B cell (primary cell): ENCODE results near the gene DNAAF5. TPM values are rescaled to one million over a fixed set of nuclear protein-coding genes. Genes with fewer than 3 reads are reported as not detected.

Source experiments
- ATAC-seq: fragments of 200-7000 bp; cut with Tn5 transposase; one replicate; pipeline ENCODE4 v1.10.0; 2021; ENCODE audit warnings: low read depth, mild to moderate bottlenecking, moderate number of reproducible peaks, moderate library complexity
- CTCF ChIA-PET: fragments of 350-600 bp; sonication (Branson Sonifier 250); formaldehyde crosslinking; loops from one replicate; lab custom pipeline; 2021; ENCODE audit warnings: antibody characterized with exemption, inconsistent platforms; lab: Charles Lee
- POLR2A ChIA-PET: fragments of 350-600 bp; sonication (Branson Sonifier 250); formaldehyde crosslinking; loops from one replicate; lab custom pipeline; 2021; ENCODE audit warnings: antibody characterized with exemption; lab: Charles Lee
- DNase-seq: peaks from one replicate; pipeline ENCODE4 v3.0.0; 2013
- H2AFZ ChIP-seq: 2 replicates; pipeline ENCODE4 v1.6.1; 2012; ENCODE audit warnings: mild to moderate bottlenecking, low read depth, low read length; ENCODE audit not compliant: insufficient read depth, poor library complexity, severe bottlenecking
- H3K27ac ChIP-seq, 2 donors: 1 replicate in 1 of 2; 2 replicates in 1 of 2; pipeline ENCODE4 v1.5.1; 2012 to 2013; ENCODE audit warnings: low read length in 2 of 2, mild to moderate bottlenecking in 2 of 2, moderate library complexity in 1 of 2
- H3K27me3 ChIP-seq, 4 experiments: fragments of 200-600 bp in 1 of 4; sonication (generic) in 1 of 4; replicated peaks in 1 of 4; 1 replicate in 2 of 4; 2 replicates in 2 of 4; pipeline versions ENCODE4 v1.6.1 to v1.7.0; 2013 to 2016; ENCODE audit warnings: low read length in 3 of 4, mild to moderate bottlenecking in 2 of 4, mixed read lengths in 1 of 4, moderate library complexity in 1 of 4; ENCODE audit not compliant: insufficient read depth in 4 of 4, control insufficient read depth in 3 of 4; ENCODE audit errors: control extremely low read depth in 1 of 4
- H3K36me3 ChIP-seq, 2 experiments: replicated peaks in 1 of 2; 1 replicate in 1 of 2; 2 replicates in 1 of 2; pipeline versions ENCODE4 v1.6.1 to v1.7.1; 2013; ENCODE audit warnings: low read length in 1 of 2; ENCODE audit not compliant: insufficient read depth in 2 of 2, control insufficient read depth in 1 of 2; ENCODE audit errors: control extremely low read depth in 1 of 2, extremely low read depth in 1 of 2
- H3K4me1 ChIP-seq, 2 donors: fragments of 200-600 bp in 1 of 2; sonication (generic) in 1 of 2; 1 replicate in 1 of 2; 2 replicates in 1 of 2; pipeline versions ENCODE4 v1.5.1 to v1.6.1; 2013 to 2017; ENCODE audit warnings: low read length in 2 of 2; ENCODE audit not compliant: control insufficient read depth in 2 of 2, insufficient read depth in 2 of 2
- H3K4me2 ChIP-seq: replicated peaks from 2 replicates; pipeline ENCODE3; 2012; ENCODE audit warnings: mild to moderate bottlenecking, low read depth, low read length; ENCODE audit not compliant: poor library complexity, severe bottlenecking
- H3K4me3 ChIP-seq, 5 experiments: fragments of 200-600 bp in 1 of 5; sonication (generic) in 1 of 5; 1 replicate in 3 of 5; 2 replicates in 2 of 5; pipeline versions ENCODE4 v1.5.1 to v1.7.0; 2011 to 2016; ENCODE audit warnings: low read length in 4 of 5, mild to moderate bottlenecking in 4 of 5, low read depth in 2 of 5, control low read depth in 1 of 5, moderate library complexity in 1 of 5; ENCODE audit not compliant: insufficient read depth in 1 of 5; ENCODE audit errors: control extremely low read depth in 1 of 5, extremely low read depth in 1 of 5
- H3K79me2 ChIP-seq: fragments of 200-600 bp; sonication (generic); one replicate; pipeline ENCODE4 v1.6.0; 2016; ENCODE audit warnings: low read length; ENCODE audit not compliant: control insufficient read depth, insufficient read depth
- H3K9ac ChIP-seq: fragments of 200-600 bp; sonication (generic); 2 replicates; pipeline ENCODE4 v1.6.1; 2017; ENCODE audit warnings: mild to moderate bottlenecking, low read length, moderate library complexity
- H3K9me3 ChIP-seq, 3 donors: one replicate each; pipeline versions ENCODE4 v1.6.1 to v1.7.1; 2013; ENCODE audit warnings: low read length in 2 of 3; ENCODE audit not compliant: control insufficient read depth in 2 of 3, insufficient read depth in 1 of 3; ENCODE audit errors: control extremely low read depth in 1 of 3
- H4K20me1 ChIP-seq: 2 replicates; pipeline ENCODE4 v1.6.0; 2012; ENCODE audit warnings: mild to moderate bottlenecking, low read length; ENCODE audit not compliant: insufficient read depth, control insufficient read depth, poor library complexity, severe bottlenecking
- H3K27ac Mint-ChIP-seq: one replicate; pipeline ENCODE4 v1.8.0; 2021; ENCODE audit warnings: mixed read lengths
- H3K27me3 Mint-ChIP-seq: one replicate; pipeline ENCODE4 v1.8.0; 2021; ENCODE audit warnings: mixed read lengths
- H3K4me1 Mint-ChIP-seq: one replicate; pipeline ENCODE4 v1.8.0; 2021; ENCODE audit warnings: mixed read lengths
- H3K4me3 Mint-ChIP-seq: one replicate; pipeline ENCODE4 v1.8.0; 2021; ENCODE audit warnings: mixed read lengths
- H3K9me3 Mint-ChIP-seq: one replicate; pipeline ENCODE4 v1.8.0; 2022; ENCODE audit warnings: mixed read lengths; ENCODE audit not compliant: insufficient read depth
- CTCF ChIP-seq: fragments of 200-600 bp; IDR thresholded peaks from one replicate; pipeline ENCODE4 v1.8.0; 2022; ENCODE audit warnings: antibody characterized with exemption, mild to moderate bottlenecking
- EZH2 ChIP-seq: IDR thresholded peaks from 2 replicates; pipeline ENCODE4 v1.6.1; 2012; ENCODE audit warnings: borderline replicate concordance, low read depth, mild to moderate bottlenecking, moderate library complexity, low read length; ENCODE audit not compliant: insufficient read depth, poor library complexity, severe bottlenecking
- WGBS: methylation state at CpG from one replicate; pipeline ENCODE4 v1.1.5; 2013; ENCODE audit warnings: missing lambda C conversion rate; ENCODE audit not compliant: insufficient coverage; 5-methylcytosine and 5-hydroxymethylcytosine counted together
- intact Hi-C: fragments of 100-400 bp; cut with micrococcal nuclease; formaldehyde crosslinking; loops from one replicate; pipeline ENCODE4 v1.10.0; 2022
- polyA plus RNA-seq: library from polyadenylated mRNA; depleted of rRNA; stranded (reverse); fragments of >200 nt; gene quantifications from 2 replicates; pipeline ENCODE4 v1.2.3, GENCODE V29; 2012
- total RNA-seq, 2 donors: library from RNA; stranded (reverse); fragments of 120-200 nt in 1 of 2; gene quantifications; 1 replicate in 1 of 2; 2 replicates in 1 of 2; pipeline versions ENCODE4 v1.2.3 to v1.2.4, GENCODE V29; 2013 to 2022

DNAAF5 gene
- total and polyA plus RNA-seq, 2 donors (not counting 1 experiment from before 2014, with no cell fraction given) = 18.0 to 21.4 TPM

DNA sequence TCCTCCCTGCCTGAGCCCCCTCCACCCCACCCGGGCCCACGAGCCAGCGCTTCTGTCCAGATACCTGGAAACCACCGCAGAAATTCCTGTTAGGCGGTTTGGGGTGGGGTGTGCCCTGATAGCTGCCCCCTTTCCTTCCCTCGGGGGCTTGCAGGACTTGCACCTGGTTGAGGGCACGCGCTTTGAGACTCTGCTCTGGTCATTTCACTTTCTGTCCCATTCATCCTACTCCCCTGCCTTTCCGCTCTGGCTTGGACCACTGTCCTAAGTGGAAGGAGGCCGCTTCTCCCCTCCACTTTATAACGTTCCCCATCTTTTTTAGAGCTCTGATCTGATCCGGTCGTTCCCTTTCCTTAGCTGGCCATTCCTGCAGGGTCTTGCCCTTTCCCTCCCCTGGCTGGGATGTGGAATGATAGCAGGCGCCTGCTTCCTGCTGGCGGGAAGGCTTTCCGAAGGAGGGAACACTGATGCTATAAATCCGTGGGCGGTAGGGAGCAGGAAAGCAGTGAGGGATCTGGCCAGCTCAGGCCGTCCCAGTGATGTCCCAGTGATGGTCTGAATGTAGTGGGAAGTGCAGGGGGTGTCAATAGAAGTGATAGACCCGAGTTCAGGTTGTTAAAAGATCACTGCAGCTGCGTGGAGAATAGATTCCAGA, 1.4 kb downstream of the DNAAF5 start:
- no peaks in the 10 kb centered on the region for H3K27me3 Mint-ChIP-seq
- peak overlapping the region; percentile 81 for H3K4me3 Mint-ChIP-seq
- CTCF ChIA-PET = no interaction called here
- H3K9me3 Mint-ChIP-seq = no peaks in the 10 kb centered on the region
- peaks cover 25% of the 10 kb centered on the region for H3K4me1 Mint-ChIP-seq
- H2AFZ ChIP-seq = peak overlapping the region; percentile 51
- H3K79me2 ChIP-seq = peaks cover 39% of the 10 kb centered on the region
- no peak for DNase-seq
- peak overlapping the region; percentile 75 for H3K9ac ChIP-seq
- H3K27ac ChIP-seq = no peak overlapping the region
- peak overlapping the region in 1 of 5 experiments; percentile 66 for H3K4me3 ChIP-seq
- H4K20me1 ChIP-seq = no peaks in the 10 kb centered on the region
- peak overlapping the region; percentile 72 for H3K27ac Mint-ChIP-seq
- TF ChIP-seq CTCF = no peak
- no peak for TF ChIP-seq EZH2
- intact Hi-C loops = loop anchor here (10.0 kb wide), 1 partner anchor 87 kb away; no protein-coding TSS in a partner anchor
- peak overlapping the region; percentile 94 for H3K4me2 ChIP-seq
- WGBS = 67% methylated on average over 11 of the region's 21 CpGs
- no peaks in the 10 kb centered on the region for H3K9me3 ChIP-seq
- POLR2A ChIA-PET = interaction anchor here (0.6 kb wide), 2 partner anchors 195 to 302 kb away, joined by 3 to 5 read pairs; no protein-coding TSS in a partner anchor
- ATAC-seq = no peak
- H3K27me3 ChIP-seq = no peaks in the 10 kb centered on the region
- H3K36me3 ChIP-seq = peaks cover 0 to 6% of the 10 kb centered on the region in 2 experiments
- peaks cover 16 to 21% of the 10 kb centered on the region in 2 donors for H3K4me1 ChIP-seq

DNA sequence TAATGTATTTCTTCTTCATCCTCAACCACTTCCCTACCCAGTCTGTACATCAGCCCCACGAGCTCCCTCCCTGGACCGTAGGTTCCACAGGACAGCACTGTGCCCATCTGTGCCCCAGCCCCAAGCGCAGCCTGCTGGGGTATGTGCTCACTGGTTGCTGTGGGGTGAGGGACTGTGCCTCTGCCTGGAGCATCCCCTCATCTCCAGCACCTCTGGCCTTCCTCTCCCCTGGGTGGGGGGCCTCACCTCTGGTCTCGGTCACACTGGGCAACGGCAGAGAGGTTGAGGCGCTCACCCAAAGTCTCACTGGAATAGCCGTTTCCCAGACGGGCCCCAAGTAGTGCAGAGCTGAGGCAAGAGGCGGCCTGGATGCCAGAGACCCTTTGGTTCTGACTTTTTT, 2.1 kb downstream of the DNAAF5 start:
- TF ChIP-seq CTCF (no peak), EZH2 (no peak)
- POLR2A ChIA-PET = no interaction called here
- H3K27me3 Mint-ChIP-seq = no peaks in the 10 kb centered on the region
- CTCF ChIA-PET = interaction anchor here (0.6 kb wide), 1 partner anchor 10 kb away, joined by 3 read pairs; no protein-coding TSS in a partner anchor
- peaks cover 0 to 6% of the 10 kb centered on the region in 2 experiments for H3K36me3 ChIP-seq
- no peak overlapping the region for H3K9ac ChIP-seq
- no peak overlapping the region for H3K4me3 ChIP-seq
- H3K27ac ChIP-seq = no peak overlapping the region
- intact Hi-C loops = loop anchor here (10.0 kb wide), 1 partner anchor 86 kb away; no protein-coding TSS in a partner anchor
- DNase-seq (no peak), ATAC-seq (no peak)
- H3K27ac Mint-ChIP-seq = no peak overlapping the region
- H3K9me3 ChIP-seq = peaks cover 0 to 2% (median 0%) of the 10 kb centered on the region in 3 donors
- H3K79me2 ChIP-seq = peaks cover 38% of the 10 kb centered on the region
- no peaks in the 10 kb centered on the region for H3K27me3 ChIP-seq
- peak overlapping the region; percentile 81 for H3K4me3 Mint-ChIP-seq
- 96% methylated on average over 7 of the region's 9 CpGs for WGBS
- H3K4me1 ChIP-seq = peaks cover 16 to 21% of the 10 kb centered on the region in 2 donors
- no peak overlapping the region for H2AFZ ChIP-seq
- no peak overlapping the region for H3K4me2 ChIP-seq
- H3K4me1 Mint-ChIP-seq = peaks cover 25% of the 10 kb centered on the region
- no peaks in the 10 kb centered on the region for H3K9me3 Mint-ChIP-seq
- H4K20me1 ChIP-seq = no peaks in the 10 kb centered on the region
